SK-N-SH (cell line): ENCODE data around the gene WWC2.

Experiments used
- EP300 ChIP-seq, 2 experiments: IDR thresholded peaks; 2 replicates each; pipeline versions ENCODE4 v1.4.0 to v1.6.1; 2012; ENCODE audit warnings: borderline replicate concordance in 1 of 2, low read depth in 1 of 2, low read length in 1 of 2
- GATA2 ChIP-seq: sonication (generic); formaldehyde crosslinking; IDR thresholded peaks from 2 replicates; pipeline ENCODE4 v1.5.0; 2020; ENCODE audit warnings: mild to moderate bottlenecking, missing genetic modification reagents
- SIN3A ChIP-seq: IDR thresholded peaks from 2 replicates; pipeline ENCODE4 v1.6.1; 2012; ENCODE audit warnings: low read depth, mild to moderate bottlenecking, low read length, moderate library complexity, borderline replicate concordance
- TF ChIP-seq, protein P1 (sequence below): IDR thresholded peaks from 2 replicates; pipeline ENCODE4; 2012
- TF ChIP-seq, protein P2 (sequence below): fragments of 200-600 bp; sonication (generic); IDR thresholded peaks from 2 replicates; pipeline ENCODE4 v1.6.1; 2017; ENCODE audit warnings: antibody characterized with exemption, mild to moderate bottlenecking, moderate library complexity

DNA sequence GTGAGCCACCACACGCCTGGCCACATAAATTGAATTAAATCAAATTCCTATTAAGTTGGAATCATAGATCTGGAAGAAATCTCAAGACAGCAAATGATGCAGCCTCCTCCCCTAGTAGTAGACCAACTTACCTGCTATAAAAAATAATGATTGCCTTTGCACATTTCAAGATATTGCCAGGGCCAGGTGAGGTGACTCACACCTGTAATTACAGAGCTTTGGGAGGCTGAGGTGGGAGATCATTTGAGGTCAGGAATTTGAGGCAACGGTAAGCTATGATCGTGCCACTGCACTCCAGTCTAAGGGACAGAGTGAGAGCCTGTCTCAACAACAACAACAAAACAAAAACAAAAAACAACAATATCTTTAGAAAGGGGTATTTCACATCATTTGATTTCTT is 17.0 kb upstream of the WWC2 start:
- TF ChIP-seq, protein P1, sequence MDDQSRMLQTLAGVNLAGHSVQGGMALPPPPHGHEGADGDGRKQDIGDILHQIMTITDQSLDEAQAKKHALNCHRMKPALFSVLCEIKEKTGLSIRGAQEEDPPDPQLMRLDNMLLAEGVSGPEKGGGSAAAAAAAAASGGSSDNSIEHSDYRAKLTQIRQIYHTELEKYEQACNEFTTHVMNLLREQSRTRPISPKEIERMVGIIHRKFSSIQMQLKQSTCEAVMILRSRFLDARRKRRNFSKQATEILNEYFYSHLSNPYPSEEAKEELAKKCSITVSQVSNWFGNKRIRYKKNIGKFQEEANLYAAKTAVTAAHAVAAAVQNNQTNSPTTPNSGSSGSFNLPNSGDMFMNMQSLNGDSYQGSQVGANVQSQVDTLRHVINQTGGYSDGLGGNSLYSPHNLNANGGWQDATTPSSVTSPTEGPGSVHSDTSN, result no peak
- TF ChIP-seq, protein P2, sequence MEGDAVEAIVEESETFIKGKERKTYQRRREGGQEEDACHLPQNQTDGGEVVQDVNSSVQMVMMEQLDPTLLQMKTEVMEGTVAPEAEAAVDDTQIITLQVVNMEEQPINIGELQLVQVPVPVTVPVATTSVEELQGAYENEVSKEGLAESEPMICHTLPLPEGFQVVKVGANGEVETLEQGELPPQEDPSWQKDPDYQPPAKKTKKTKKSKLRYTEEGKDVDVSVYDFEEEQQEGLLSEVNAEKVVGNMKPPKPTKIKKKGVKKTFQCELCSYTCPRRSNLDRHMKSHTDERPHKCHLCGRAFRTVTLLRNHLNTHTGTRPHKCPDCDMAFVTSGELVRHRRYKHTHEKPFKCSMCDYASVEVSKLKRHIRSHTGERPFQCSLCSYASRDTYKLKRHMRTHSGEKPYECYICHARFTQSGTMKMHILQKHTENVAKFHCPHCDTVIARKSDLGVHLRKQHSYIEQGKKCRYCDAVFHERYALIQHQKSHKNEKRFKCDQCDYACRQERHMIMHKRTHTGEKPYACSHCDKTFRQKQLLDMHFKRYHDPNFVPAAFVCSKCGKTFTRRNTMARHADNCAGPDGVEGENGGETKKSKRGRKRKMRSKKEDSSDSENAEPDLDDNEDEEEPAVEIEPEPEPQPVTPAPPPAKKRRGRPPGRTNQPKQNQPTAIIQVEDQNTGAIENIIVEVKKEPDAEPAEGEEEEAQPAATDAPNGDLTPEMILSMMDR, result no peak
- TF ChIP-seq EP300 (IDR thresholded peaks at IDR 0.05; ENCODE audit: borderline replicate concordance in 1 of 2, low read depth in 1 of 2, low read length in 1 of 2) (no peak), GATA2 (CRISPR knock-in tag) (no peak), SIN3A (no peak)
